RCC 7860 (cell line): Measurements from ENCODE around the gene APBA2.
"Not testable (repeated sequence)": the region's sequence is repeated elsewhere in the genome, so short reads cannot be mapped to it uniquely, and the experiment has no call there.

Experiments used
- DNase-seq: peaks from one replicate; pipeline ENCODE4 v3.0.0-alpha.2; 2015; ENCODE audit warnings: low spot score
- FAIRE-seq: peaks from 2 replicates; lab custom pipeline; 2012; peaks lifted over from hg19 to GRCh38; lab: Jason Lieb, UNC

Gene APBA2

GRCh38 chr15:28876131-28876844, 9.5 kb upstream of the APBA2 start:
- DNase-seq (no peak), FAIRE-seq (no peak)

- no peak for FAIRE-seq
These were observed 9.0 kb upstream of the APBA2 start for GRCh38 chr15:28876845-28877185.

DNA sequence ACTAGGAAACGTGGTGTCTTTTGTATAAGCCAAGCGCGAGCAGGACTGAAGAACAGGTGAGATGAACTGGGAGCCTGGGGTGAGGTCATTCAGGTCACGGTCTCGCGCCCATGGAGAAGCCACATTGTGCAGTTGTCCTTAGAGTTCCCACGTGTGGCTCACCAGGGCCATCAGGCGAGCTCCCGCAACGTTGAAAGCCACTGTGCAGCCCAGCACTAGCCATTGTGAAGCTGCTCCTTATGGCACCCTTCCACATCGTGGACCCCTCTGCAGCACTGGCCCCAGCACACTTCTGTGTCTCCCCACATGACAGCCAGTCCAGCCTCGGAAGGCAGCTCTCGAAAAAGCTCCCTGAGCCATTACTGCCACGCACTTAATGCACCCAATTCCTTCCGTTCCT, 7.6 kb upstream of the APBA2 start:
- FAIRE-seq (no peak), DNase-seq (no peak)

More at GRCh38 chr15:28876845-28877185, 9.0 kb upstream of the APBA2 start:
- no peak for DNase-seq

- no peak for DNase-seq
- no peak for FAIRE-seq
These were observed 6.2 kb upstream of the APBA2 start for GRCh38 chr15:28879551-28879950.

DNA sequence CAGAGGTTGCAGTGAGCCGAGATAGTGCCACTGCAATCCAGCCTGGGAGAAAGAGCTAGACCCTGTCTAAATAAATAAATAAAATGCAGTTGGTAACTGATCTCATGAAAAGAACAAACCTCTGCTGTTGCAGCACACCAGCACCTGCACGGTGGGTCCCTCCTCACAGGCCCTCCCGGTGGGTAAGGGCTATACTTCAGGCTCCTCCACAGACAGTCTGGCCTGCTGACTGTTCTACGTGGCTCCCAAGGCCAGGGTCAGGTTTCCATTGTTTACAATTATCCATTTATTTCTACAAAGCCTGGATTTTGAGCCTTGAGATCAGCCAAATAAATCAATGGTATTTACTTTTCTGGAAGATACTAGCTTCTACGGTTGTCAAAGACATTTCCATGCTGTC, 5.1 kb upstream of the APBA2 start:
- FAIRE-seq (no peak), DNase-seq (no peak)

GRCh38 chr15:28881170-28881569, 4.6 kb upstream of the APBA2 start:
- no peak for DNase-seq
- FAIRE-seq = no peak

GRCh38 chr15:28881600-28881999, 4.2 kb upstream of the APBA2 start:
- no peak for DNase-seq
- no peak for FAIRE-seq

GRCh38 chr15:28884151-28884940, 1.4 kb upstream of the APBA2 start:
- no peak for DNase-seq
- no peak for FAIRE-seq

DNA sequence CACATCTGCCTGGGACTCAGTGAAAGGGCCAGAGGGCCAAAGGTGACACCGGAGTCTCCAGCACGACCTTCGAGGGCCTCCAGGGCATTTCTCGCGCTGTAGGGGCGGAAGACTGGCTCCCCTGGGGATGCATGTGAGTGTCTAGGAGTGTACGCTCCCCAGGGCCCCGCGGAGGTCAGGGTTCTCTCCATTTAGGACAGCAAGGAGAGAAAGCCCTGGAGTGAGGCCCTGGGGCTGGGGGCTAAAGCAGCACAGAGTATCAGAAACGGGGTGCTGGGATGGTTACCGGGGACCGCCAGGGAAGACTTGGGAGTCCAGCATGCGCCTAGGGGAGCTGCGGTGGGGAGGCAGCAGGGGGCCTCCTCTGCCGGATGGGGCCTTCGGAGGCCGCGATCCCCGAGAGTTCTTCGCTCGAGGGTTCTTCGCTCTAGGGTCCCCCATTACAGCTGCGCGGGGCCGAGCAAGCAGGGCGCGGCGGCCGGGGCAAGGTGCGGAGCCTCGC, 595 bp upstream of the APBA2 start:
- FAIRE-seq = no peak
- DNase-seq = no peak

DNA sequence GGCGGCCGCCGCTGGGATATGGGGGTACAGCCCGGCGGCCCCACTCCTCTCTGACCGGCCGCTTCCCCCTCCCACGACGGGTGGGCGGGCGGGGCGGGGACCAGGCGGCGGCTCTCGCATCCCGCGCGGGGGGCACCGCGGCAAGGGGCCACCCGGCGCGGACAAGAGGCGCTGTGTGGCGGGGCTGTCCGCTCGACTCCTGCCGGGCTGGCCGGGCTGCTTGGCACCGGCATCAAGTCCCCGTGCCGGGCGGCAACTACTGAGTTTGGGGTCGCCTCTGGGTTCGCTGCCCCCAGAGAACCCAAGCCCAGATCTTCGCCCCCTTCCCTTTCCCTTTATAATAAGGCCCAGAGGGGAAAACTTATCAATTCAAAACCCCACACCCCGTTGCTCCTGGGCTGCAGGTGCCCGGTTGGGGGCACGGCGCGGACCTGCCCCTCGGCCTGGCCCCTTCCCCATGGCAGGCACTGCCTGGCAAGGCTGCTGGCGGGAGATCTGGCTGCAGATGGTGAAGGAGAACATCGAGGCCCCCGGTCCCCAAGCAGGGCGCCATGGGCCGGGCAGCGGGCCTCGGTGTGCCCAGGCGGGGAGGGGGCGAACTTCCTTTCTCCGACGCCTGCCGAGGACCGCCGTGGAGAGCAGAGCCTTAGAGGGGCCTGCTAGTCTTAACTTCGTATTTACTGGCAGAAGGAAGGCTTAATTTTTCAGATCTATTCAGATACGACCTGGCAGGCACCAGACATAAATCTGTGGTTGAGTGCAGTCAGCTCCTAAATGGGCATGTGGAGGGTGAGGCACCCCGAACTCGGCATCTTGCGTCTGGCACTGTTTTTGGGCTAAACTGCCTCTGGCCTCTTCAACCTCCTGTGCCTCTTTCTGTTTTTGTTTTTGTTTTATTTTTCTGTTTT, 911 bp downstream of the APBA2 start:
- no peak for FAIRE-seq
- no peak for DNase-seq

DNA sequence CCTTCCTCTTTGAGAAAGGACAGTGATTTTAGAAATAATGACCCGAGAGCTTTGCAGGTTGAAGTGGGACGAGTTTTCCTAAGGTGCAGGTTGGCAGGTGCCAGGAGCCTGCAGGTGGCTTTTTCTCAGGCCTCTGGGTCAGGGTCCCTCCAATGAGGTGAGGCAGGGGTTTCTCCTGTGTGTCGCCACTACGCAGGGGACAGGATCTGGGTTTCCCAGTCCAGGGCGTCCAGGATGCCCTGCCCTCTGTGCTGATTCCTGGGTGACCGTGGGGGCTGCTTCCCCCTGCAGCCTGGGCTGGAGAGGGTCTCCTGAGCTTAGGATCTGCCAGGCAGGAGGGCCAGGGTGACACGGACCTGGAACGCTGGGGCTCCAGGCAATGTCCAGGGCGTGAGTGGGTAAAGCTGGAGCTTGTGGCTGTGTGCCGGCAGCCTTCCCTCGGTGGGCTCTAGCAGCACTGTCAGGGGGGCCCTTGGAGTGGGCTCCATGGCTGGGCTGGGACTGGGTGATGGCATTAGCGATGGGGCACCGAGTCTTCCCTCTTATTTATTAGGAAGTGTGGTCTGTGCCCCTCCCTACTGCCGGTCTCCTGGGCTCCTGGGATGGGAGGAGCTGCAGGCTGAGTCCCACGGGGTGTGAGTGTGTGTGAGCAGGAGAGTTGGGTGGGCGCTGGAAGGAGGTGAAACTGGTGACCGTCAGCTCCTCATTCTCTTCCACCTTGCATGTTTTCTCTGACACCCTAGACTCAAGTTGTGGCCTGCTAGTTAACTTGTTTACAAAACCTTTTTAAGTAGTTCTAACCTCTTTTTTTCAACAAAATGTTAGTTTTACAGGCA, 1.8 kb downstream of the APBA2 start:
- no peak for FAIRE-seq
- DNase-seq = no peak

DNA sequence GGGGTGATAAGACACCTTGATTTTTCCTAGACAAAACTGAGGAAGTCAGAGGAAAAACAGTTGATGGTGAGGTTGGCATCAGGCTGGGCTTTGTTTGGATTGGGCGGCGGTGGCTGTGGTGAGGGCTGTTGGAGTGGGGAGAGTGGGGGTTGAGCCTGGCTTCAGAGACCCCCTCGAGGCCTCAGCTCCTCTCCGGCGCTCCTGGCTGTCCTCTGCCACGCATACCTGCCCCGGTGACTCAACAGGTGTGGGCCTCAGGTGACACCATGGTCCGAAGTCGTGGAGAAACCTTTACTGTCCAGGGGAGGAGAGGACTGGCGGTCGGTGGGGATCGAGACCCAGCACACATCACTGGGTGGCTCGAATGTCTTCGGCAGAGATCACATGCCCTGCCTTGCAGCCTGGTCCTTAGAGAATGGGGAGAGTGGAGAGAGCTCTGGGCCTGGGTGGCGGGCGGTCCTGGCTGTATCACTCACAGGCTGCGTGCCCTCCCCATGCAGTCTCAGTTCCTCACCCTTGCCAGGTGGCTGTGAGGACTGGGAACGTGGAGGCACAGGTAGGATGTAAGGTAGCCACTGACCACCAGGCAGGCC, 2.6 kb downstream of the APBA2 start:
- FAIRE-seq = no peak

GRCh38 chr15:28888900-28889299, 3.1 kb downstream of the APBA2 start:
- DNase-seq (no peak), FAIRE-seq (no peak)

More for the DNA sequence above, 2.6 kb downstream of the APBA2 start:
- DNase-seq = no peak

GRCh38 chr15:28889346-28889745, 3.6 kb downstream of the APBA2 start:
- FAIRE-seq (no peak), DNase-seq (no peak)

DNA sequence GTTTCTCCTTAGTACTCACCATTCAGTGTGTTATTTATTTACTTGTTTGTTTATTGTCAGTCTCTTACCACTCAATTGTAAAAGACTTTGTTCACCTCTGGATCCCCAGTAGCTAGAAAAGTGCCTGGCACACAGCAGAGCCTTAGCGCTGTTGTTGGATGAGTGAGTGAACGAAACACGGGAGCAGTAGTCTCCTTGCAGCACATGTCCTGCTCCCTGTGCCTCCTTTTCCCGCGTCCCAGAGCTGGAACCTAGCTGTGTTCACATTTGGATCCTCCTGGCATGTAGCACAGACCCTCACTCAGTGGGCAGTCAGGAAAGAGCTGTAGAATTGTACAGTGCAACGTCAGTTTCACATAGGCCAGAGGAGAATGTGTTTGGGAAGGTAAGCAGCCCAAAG, 4.1 kb downstream of the APBA2 start:
- not testable (repeated sequence) for FAIRE-seq, DNase-seq

GRCh38 chr15:28890291-28890690, 4.5 kb downstream of the APBA2 start:
- not testable (repeated sequence) for FAIRE-seq, DNase-seq

GRCh38 chr15:28890711-28891495, 5.1 kb downstream of the APBA2 start:
- FAIRE-seq = no peak
- DNase-seq = no peak

DNA sequence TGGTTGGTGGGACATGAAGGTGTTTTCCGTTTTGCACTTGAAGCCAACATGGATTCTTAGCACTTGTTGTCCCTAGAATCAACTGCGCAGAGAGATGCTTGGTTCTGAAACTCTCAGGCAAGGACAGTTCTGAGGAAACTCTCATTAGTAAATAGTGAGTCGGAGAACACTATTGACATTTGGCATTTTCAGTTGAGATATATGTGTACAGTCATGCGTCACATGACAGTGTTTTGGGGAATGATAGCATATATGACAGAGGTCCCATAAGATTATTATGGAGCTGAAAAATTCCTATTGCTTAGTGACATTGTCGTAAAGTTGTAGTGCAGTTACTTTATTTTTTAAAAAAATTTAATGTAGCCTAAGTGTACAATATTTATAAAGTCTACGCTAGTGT, 5.8 kb downstream of the APBA2 start:
- DNase-seq = no peak
- no peak for FAIRE-seq
